ENCODE results near the gene BIN1. TPM values are rescaled to one million over a fixed set of nuclear protein-coding genes. Genes with fewer than 3 reads are reported as not detected.

The BIN1 gene
- total RNA-seq, 1 donor from 2014 or later: 11.8 TPM

- no peak for DNase-seq (ENCODE audit: low read depth)
- Histone ChIP-seq H3K36me3 (ENCODE audit: control insufficient read depth, insufficient read depth, low read length) (no peaks in the 10 kb centered on the region), H3K4me3 (ENCODE audit: low read depth, low read length) (no peak overlapping the region), H3K27me3 (ENCODE audit: control insufficient read depth, insufficient read depth, low read length) (no peaks in the 10 kb centered on the region)
- FAIRE-seq: no peak
- TF ChIP-seq CTCF (IDR thresholded peaks at IDR 0.05; ENCODE audit: insufficient read depth, low read length, severe bottlenecking): no peak
Observed at GRCh38 chr2:127048618-127048935, 58.4 kb downstream of the BIN1 start.

- no peak for TF ChIP-seq CTCF (IDR thresholded peaks at IDR 0.05; ENCODE audit: insufficient read depth, low read length, severe bottlenecking)
- no peaks in the 10 kb centered on the region for H3K27me3 ChIP-seq (ENCODE audit: control insufficient read depth, insufficient read depth, low read length)
- DNase-seq (ENCODE audit: low read depth): no peak
- no peak overlapping the region for H3K4me3 ChIP-seq (ENCODE audit: low read depth, low read length)
- no peaks in the 10 kb centered on the region for H3K36me3 ChIP-seq (ENCODE audit: control insufficient read depth, insufficient read depth, low read length)
- no peak for FAIRE-seq
Observed at GRCh38 chr2:127047716-127048617, 59.0 kb downstream of the BIN1 start.

- H3K4me3 ChIP-seq (ENCODE audit: low read depth, low read length): no peak overlapping the region
- no peaks in the 10 kb centered on the region for H3K27me3 ChIP-seq (ENCODE audit: control insufficient read depth, insufficient read depth, low read length)
- TF ChIP-seq CTCF (IDR thresholded peaks at IDR 0.05; ENCODE audit: insufficient read depth, low read length, severe bottlenecking): no peak
- no peaks in the 10 kb centered on the region for H3K36me3 ChIP-seq (ENCODE audit: control insufficient read depth, insufficient read depth, low read length)
- DNase-seq (ENCODE audit: low read depth): no peak
- FAIRE-seq: no peak
Observed at GRCh38 chr2:127047054-127047453, 59.9 kb downstream of the BIN1 start.

GRCh38 chr2:127046579-127046978, 60.4 kb downstream of the BIN1 start:
- no peaks in the 10 kb centered on the region for H3K27me3 ChIP-seq (ENCODE audit: control insufficient read depth, insufficient read depth, low read length)
- no peak overlapping the region for H3K4me3 ChIP-seq (ENCODE audit: low read depth, low read length)
- no peak for FAIRE-seq
- DNase-seq (ENCODE audit: low read depth): no peak
- no peaks in the 10 kb centered on the region for H3K36me3 ChIP-seq (ENCODE audit: control insufficient read depth, insufficient read depth, low read length)
- no peak for TF ChIP-seq CTCF (IDR thresholded peaks at IDR 0.05; ENCODE audit: insufficient read depth, low read length, severe bottlenecking)

GRCh38 chr2:127045792-127046501, 61.0 kb downstream of the BIN1 start:
- TF ChIP-seq CTCF (IDR thresholded peaks at IDR 0.05; ENCODE audit: insufficient read depth, low read length, severe bottlenecking): no peak
- Histone ChIP-seq H3K36me3 (ENCODE audit: control insufficient read depth, insufficient read depth, low read length) (no peaks in the 10 kb centered on the region), H3K4me3 (ENCODE audit: low read depth, low read length) (no peak overlapping the region), H3K27me3 (ENCODE audit: control insufficient read depth, insufficient read depth, low read length) (no peaks in the 10 kb centered on the region)
- FAIRE-seq (no peak), DNase-seq (ENCODE audit: low read depth) (no peak)

All from bronchial epithelial cell (primary cell).